GM18508 (cell line): ENCODE measurements around the gene PRELID3B.
"Not testable (repeated sequence)": the region's sequence is repeated elsewhere in the genome, so short reads cannot be mapped to it uniquely, and the experiment has no call there.

ENCODE experiments used
- ATAC-seq: cut with Tn5 transposase; IDR thresholded peaks from one replicate; pipeline ENCODE4 v1.9.1; 2021; ENCODE audit warnings: moderate number of reproducible peaks; ENCODE audit not compliant: insufficient read depth, unreplicated experiment

The PRELID3B gene

GRCh38 chr20:59013031-59013951 is 29.3 kb downstream of the PRELID3B start:
- ATAC-seq = no peak

- not testable (repeated sequence) for ATAC-seq
These were observed 30.8 kb downstream of the PRELID3B start for GRCh38 chr20:59011874-59012157.

- ATAC-seq = no peak
These were observed 31.4 kb downstream of the PRELID3B start for GRCh38 chr20:59010995-59011873.

DNA sequence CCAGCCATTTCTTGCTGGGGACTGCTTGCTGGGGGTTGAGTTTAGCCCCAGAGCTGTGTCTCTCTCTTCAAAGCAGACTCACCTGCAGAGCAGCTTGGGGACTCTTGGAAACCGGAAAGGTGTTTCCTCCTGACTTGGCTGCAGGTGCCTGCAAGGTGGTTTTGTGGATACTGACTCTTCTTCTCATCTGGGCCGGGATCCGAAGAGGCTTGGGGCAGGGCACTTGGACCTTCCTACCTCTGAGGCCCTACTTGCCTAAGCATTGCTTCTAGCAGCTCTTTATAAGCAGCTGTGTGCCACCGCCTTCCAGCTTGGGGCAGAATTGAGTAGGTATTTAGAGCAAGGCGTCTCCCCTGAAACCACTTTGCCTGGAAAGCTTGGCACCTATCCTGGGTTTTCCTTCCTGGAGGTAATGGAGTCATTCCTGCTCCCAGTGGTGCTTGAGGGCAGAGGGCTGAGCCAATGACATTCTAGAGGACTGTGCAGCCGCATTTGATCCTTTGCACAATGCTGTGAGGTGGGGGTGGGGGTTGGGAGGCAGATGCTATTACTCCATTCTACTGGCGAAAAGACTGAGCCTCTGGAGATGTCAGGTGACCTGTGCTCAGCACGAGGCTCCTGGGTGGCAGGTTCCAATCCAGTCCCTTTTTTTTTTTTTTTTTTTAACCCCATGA is 32.1 kb downstream of the PRELID3B start:
- ATAC-seq = no peak

- no peak for ATAC-seq
These were observed 33.8 kb downstream of the PRELID3B start for GRCh38 chr20:59008715-59009336.

GRCh38 chr20:59007665-59008511 is 34.7 kb downstream of the PRELID3B start:
- no peak for ATAC-seq

- no peak for ATAC-seq
These were observed 35.5 kb downstream of the PRELID3B start, which contains the start of gene CTSZ for GRCh38 chr20:59006864-59007664. TSS of gene CTSZ (minus strand) at chr20:59007254. CDS start at chr20:59007128, 126 bp downstream.

GRCh38 chr20:59006167-59006863 is 36.3 kb downstream of the PRELID3B start:
- ATAC-seq = no peak

- ATAC-seq = no peak
These were observed 36.9 kb downstream of the PRELID3B start for GRCh38 chr20:59005523-59006166.

- ATAC-seq = peak; percentile 49
These were observed 37.6 kb downstream of the PRELID3B start for GRCh38 chr20:59004763-59005522.

- ATAC-seq = peak; percentile 1
These were observed 38.2 kb downstream of the PRELID3B start for GRCh38 chr20:59004493-59004762.

DNA sequence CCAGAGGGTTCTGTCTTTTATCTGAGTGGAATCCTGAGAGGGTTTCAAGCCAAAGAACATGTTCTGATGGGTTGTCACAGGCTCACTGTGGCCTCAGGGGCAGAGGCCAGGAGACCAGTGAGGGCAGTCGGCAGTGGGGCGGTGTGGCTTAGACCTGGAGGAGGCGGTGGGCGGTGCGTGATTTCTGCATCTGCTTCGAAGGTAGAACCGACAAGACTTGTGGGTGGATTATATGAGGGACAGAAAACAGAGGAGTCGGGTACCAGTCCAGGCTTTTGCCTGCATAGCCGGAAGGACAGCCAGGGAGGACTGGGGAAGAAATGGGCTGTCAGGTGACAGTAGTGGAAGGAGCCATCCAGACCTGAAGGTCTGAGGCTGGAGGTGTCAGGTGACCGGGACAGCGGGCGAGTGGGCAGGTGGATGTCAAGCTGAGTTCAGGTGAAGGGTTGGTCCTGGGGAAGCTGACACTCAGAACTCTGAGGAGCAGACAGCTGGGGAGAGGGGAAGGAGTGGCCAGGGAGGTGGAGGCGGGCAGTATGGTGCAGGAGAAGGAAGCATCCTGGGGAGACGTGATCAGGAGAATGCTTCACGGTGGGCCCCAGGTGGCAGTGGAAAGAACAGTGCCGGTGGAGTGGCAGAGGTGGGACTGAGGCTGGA is 38.6 kb downstream of the PRELID3B start:
- ATAC-seq = no peak

DNA sequence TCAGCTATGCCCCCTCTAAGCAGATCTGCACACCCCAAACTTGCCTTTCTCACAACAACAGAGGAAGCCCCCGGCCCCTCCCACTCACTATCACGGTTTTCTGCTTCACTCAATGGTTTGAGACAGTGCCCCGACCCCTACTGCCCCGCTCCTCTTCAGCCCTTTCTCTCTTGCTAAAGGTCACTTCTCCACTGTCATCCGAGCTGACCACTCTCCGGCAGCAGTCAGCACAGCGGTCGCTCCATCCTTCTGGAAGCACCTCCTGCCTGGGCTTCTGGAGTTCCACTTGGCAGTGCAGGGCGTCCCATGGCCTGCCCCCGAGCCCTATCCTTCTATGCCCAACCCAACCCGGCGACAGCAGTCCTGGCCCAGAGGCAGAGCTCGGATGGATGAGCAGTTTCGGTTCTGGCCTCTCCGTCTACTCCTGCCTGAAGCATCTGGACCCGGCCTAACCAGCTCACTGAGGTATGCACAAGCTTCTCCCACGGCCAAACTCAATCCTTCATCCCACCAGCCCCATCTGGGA is 39.6 kb downstream of the PRELID3B start:
- ATAC-seq = no peak

DNA sequence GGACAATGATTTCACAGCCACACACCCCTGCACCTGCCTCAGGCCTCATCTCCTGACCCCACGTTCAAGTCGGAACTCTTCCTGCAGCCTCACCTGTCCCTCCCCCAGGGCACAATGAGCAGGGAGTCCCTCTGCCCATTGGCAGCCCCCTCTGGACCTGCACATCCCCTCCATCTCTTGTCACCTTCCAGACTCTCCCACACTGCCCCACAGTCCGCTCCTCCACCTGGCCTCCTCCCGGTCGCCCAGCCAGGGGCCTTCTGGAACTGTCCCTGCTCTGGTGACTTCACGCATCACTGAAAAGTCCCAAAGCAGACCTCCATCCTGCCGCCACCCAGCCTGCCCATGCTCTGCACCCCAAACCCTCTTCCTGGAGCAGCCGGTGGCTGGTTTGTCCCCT is 40.2 kb downstream of the PRELID3B start:
- ATAC-seq = no peak

DNA sequence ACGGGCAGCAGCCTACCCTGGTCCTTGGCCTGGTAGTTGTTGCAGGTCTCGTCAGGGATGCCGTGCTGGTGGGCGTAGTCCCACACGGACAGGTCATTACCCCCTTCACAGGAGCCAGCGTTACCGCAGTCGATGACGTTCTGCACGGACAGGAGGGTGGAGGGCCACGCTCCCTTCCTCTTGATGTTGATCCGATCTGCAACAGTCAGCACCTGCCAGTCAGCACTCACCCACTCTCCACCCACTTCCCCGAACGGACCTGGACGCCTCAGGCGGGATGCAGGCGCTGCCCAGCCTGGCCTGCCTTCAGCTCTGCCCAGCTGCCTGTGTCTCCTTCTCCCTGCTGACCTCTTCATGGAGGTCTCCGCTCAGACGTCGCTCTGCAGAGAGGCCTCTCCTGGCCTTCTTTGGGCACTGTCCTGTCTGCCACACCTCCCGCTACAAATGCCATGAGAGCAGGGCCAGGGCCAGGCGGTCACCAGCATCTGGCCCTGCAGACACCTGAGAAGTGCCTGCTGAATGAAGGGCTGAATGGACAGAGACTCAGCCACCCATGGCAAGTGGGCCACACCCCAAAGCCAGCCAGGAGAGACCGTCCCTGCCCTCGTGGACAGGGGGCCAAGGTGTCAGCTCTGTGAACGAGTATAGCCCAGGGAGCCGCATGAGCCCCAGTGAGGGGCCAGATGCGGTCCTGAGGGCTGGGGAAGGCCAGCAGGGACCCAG is 41.0 kb downstream of the PRELID3B start:
- no peak for ATAC-seq

GRCh38 chr20:59001068-59001448 is 41.5 kb downstream of the PRELID3B start:
- ATAC-seq = no peak
